GM12865 (cell line): ENCODE measurements around the gene OS9.

ENCODE experiments used
- DNase-seq: peaks from one replicate; pipeline ENCODE4 v3.0.0; 2010; ENCODE audit warnings: low read depth
- H3K4me3 ChIP-seq: 2 replicates; pipeline ENCODE4 v1.5.1; 2011; ENCODE audit warnings: mild to moderate bottlenecking, low read depth, low read length, control low read depth
- TF ChIP-seq, protein P1 (sequence below): IDR thresholded peaks from 2 replicates; pipeline ENCODE4 v1.5.1; 2011; ENCODE audit warnings: low read length, control low read depth, low read depth, inconsistent platforms; ENCODE audit not compliant: insufficient read depth; ENCODE audit errors: missing control alignments

The OS9 gene

GRCh38 chr12:57715786-57716185 lies 21.9 kb downstream of the OS9 start:
- no peak overlapping the region for H3K4me3 ChIP-seq
- no peak for DNase-seq
- TF ChIP-seq, protein P1, sequence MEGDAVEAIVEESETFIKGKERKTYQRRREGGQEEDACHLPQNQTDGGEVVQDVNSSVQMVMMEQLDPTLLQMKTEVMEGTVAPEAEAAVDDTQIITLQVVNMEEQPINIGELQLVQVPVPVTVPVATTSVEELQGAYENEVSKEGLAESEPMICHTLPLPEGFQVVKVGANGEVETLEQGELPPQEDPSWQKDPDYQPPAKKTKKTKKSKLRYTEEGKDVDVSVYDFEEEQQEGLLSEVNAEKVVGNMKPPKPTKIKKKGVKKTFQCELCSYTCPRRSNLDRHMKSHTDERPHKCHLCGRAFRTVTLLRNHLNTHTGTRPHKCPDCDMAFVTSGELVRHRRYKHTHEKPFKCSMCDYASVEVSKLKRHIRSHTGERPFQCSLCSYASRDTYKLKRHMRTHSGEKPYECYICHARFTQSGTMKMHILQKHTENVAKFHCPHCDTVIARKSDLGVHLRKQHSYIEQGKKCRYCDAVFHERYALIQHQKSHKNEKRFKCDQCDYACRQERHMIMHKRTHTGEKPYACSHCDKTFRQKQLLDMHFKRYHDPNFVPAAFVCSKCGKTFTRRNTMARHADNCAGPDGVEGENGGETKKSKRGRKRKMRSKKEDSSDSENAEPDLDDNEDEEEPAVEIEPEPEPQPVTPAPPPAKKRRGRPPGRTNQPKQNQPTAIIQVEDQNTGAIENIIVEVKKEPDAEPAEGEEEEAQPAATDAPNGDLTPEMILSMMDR: no peak

DNA sequence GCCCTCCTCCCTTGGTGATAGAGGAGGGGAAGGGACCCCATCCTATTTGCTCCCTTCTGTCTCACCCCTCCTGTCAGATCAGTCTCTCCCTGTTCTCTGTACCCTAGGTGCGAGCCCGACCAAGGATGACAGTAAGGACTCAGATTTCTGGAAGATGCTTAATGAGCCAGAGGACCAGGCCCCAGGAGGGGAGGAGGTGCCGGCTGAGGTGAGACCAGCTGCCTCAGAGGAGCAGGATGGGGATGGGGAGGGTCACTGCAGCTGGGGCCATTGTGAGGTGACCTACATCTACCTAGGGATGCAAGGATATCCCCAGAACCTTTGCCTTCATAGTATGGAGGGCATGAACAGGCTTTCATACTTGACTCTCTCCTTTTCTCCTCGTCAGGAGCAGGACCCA lies 22.4 kb downstream of the OS9 start:
- DNase-seq: no peak
- H3K4me3 ChIP-seq: no peak overlapping the region
- TF ChIP-seq, protein P1: no peak

DNA sequence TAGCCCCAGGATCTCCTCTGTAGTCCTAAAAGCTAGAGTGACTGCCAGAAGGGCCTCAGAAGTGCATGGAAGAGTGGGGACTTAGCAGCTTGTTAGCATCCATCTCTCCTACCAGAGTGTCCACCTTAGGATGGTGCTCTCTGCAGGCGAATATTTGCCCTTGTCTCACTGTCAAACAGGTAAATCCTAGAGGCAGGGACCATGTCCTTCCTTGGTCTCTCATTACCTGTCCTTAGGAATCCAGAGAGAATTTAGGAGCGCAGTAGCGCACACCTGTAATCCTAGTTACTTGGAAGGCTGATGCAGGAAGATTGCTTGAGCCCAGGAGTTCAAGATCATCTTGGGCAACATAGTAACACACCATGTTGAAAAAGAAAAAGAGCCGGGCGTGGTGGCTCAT lies 23.2 kb downstream of the OS9 start:
- H3K4me3 ChIP-seq: no peak overlapping the region
- no peak for DNase-seq
- TF ChIP-seq, protein P1: no peak

GRCh38 chr12:57717846-57718640 lies 24.1 kb downstream of the OS9 start:
- no peak for DNase-seq
- TF ChIP-seq, protein P1: no peak
- no peak overlapping the region for H3K4me3 ChIP-seq

GRCh38 chr12:57718641-57719528 lies 25.0 kb downstream of the OS9 start:
- H3K4me3 ChIP-seq: no peak overlapping the region
- TF ChIP-seq, protein P1: no peak
- no peak for DNase-seq

DNA sequence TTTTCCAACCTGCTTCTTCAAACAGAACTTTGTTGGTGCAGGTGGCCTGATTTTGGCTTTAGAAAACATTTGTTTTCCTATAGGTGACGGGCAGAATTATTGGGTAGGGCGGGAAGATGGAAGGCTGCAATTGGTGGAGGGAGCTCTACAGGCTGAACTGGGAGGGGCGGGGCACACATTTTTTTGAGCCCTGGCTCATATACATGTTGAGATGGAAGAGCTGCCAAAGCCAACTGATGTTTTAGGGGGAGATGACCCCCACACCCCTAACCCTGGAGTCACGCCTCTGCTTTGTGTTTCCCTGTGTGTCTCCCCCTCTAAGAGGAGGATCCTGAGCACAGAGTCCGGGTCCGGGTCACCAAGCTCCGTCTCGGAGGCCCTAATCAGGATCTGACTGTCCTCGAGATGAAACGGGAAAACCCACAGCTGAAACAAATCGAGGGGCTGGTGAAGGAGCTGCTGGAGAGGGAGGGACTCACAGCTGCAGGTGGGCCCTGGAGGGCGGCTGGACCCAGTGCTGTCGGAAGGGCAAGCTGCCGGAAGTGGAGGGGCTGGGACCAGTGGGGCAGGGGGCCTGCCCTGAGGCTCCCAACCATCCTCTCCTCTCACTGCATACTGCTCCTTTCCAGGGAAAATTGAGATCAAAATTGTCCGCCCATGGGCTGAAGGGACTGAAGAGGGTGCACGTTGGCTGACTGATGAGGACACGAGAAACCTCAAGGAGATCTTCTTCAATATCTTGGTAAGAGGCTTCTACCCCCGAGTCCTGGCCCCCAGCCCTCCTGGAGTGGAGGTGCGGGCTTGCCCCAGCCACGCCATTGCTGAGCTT lies 26.1 kb downstream of the OS9 start:
- TF ChIP-seq, protein P1: no peak

More for the DNA sequence above, 26.1 kb downstream of the OS9 start:
- no peak overlapping the region for H3K4me3 ChIP-seq
- DNase-seq: no peak
